ENCODE measurements around the gene TRIM9. TPM values are rescaled to one million over a fixed set of nuclear protein-coding genes. Genes with fewer than 3 reads are reported as not detected.

Gene TRIM9
- total RNA-seq, 1 donor from 2014 or later, result 1.3 TPM

DNA sequence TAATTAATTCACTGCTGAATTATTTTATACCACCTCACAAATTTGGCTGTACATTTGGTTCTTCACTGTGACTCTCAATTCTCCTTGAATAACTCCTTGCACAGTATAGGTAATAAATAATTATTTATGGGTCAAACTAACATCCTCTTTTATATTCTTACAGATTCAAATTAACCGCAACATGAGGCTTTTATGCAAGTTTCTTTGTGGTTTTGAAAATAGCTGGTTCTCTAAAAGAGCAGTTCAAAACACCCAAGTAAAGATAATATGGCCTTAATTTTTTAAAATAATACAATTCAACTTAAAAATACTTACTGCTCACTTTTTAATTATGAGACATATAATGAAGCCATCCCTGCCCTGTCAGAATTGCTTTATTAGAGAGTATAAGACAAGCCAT lies 12.9 kb upstream of the TRIM9 start:
- TF ChIP-seq EZH2phosphoT487 (IDR thresholded peaks at IDR 0.05), result no peak
- TF ChIP-seq CTCF (IDR thresholded peaks at IDR 0.05), result no peak
- TF ChIP-seq EZH2 (IDR thresholded peaks at IDR 0.05), result no peak
- no peaks in the 10 kb centered on the region for H3K79me2 ChIP-seq (ENCODE audit: low read depth)
- Mint-ChIP-seq H3K36me3 (no peaks in the 10 kb centered on the region), H3K4me1 (no peaks in the 10 kb centered on the region), H3K9me3 (peaks cover 4% of the 10 kb centered on the region), H3K4me3 (no peak overlapping the region), H3K27me3 (ENCODE audit: insufficient read depth, low read depth) (peaks cover 2% of the 10 kb centered on the region), H3K27ac (no peak overlapping the region)
- no peaks in the 10 kb centered on the region for H3K4me1 ChIP-seq
- no peaks in the 10 kb centered on the region for H3F3A ChIP-seq (ENCODE audit: low read depth)
- no peak for DNase-seq (ENCODE audit: low spot score)
- no peak overlapping the region for H3K27ac ChIP-seq
- no peaks in the 10 kb centered on the region for H3K9me3 ChIP-seq (ENCODE audit: low read depth)
- no peaks in the 10 kb centered on the region for H4K20me1 ChIP-seq (ENCODE audit: low read depth)
- no peak overlapping the region for H3K4me3 ChIP-seq
- no peaks in the 10 kb centered on the region for H3K36me3 ChIP-seq
- H2AFZ ChIP-seq (replicated peaks), result no peak overlapping the region
- no peak overlapping the region for H3K4me2 ChIP-seq
- H3K27me3 ChIP-seq, result no peaks in the 10 kb centered on the region
- no peak overlapping the region for H3K9ac ChIP-seq

- no peaks in the 10 kb centered on the region for H3K27me3 ChIP-seq
- H4K20me1 ChIP-seq (ENCODE audit: low read depth), result no peaks in the 10 kb centered on the region
- no peak overlapping the region for H3K9ac ChIP-seq
- no peaks in the 10 kb centered on the region for H3K9me3 ChIP-seq (ENCODE audit: low read depth)
- H3K36me3 Mint-ChIP-seq, result no peaks in the 10 kb centered on the region
- no peak for TF ChIP-seq EZH2 (IDR thresholded peaks at IDR 0.05)
- no peak for TF ChIP-seq CTCF (IDR thresholded peaks at IDR 0.05)
- no peak for TF ChIP-seq EZH2phosphoT487 (IDR thresholded peaks at IDR 0.05)
- no peaks in the 10 kb centered on the region for H3K36me3 ChIP-seq
- H3K9me3 Mint-ChIP-seq, result peaks cover under 1% of the 10 kb centered on the region
- H3K27ac ChIP-seq, result no peak overlapping the region
- no peak overlapping the region for H3K4me3 ChIP-seq
- DNase-seq (ENCODE audit: low spot score), result no peak
- H3K4me1 ChIP-seq, result no peaks in the 10 kb centered on the region
- no peaks in the 10 kb centered on the region for H3F3A ChIP-seq (ENCODE audit: low read depth)
- H3K4me2 ChIP-seq, result no peak overlapping the region
- H3K79me2 ChIP-seq (ENCODE audit: low read depth), result no peaks in the 10 kb centered on the region
- H3K27ac Mint-ChIP-seq, result no peak overlapping the region
- H3K27me3 Mint-ChIP-seq (ENCODE audit: insufficient read depth, low read depth), result peaks cover 2% of the 10 kb centered on the region
- peaks cover 1% of the 10 kb centered on the region for H3K4me1 Mint-ChIP-seq
- H3K4me3 Mint-ChIP-seq, result no peak overlapping the region
- no peak overlapping the region for H2AFZ ChIP-seq (replicated peaks)
Measured at GRCh38 chr14:51104467-51104866, 9.6 kb upstream of the TRIM9 start.

- H3K9me3 Mint-ChIP-seq, result no peaks in the 10 kb centered on the region
- Histone ChIP-seq H3K4me2 (no peak overlapping the region), H4K20me1 (ENCODE audit: low read depth) (no peaks in the 10 kb centered on the region), H3K4me1 (peaks cover 18% of the 10 kb centered on the region), H3K4me3 (no peak overlapping the region), H3K36me3 (no peaks in the 10 kb centered on the region), H3F3A (ENCODE audit: low read depth) (peaks cover 17% of the 10 kb centered on the region), H3K27me3 (peaks cover 55% of the 10 kb centered on the region), H3K79me2 (ENCODE audit: low read depth) (no peaks in the 10 kb centered on the region), H2AFZ (replicated peaks) (no peak overlapping the region), H3K27ac (no peak overlapping the region), H3K9ac (no peak overlapping the region), H3K9me3 (ENCODE audit: low read depth) (no peaks in the 10 kb centered on the region)
- H3K4me1 Mint-ChIP-seq, result peaks cover 27% of the 10 kb centered on the region
- H3K4me3 Mint-ChIP-seq, result no peak overlapping the region
- no peak for DNase-seq (ENCODE audit: low spot score)
- no peak for TF ChIP-seq CTCF (IDR thresholded peaks at IDR 0.05)
- TF ChIP-seq EZH2 (IDR thresholded peaks at IDR 0.05), result no peak
- TF ChIP-seq EZH2phosphoT487 (IDR thresholded peaks at IDR 0.05), result no peak
- H3K36me3 Mint-ChIP-seq, result no peaks in the 10 kb centered on the region
- peaks cover 19% of the 10 kb centered on the region for H3K27me3 Mint-ChIP-seq (ENCODE audit: insufficient read depth, low read depth)
- no peak overlapping the region for H3K27ac Mint-ChIP-seq
Measured at GRCh38 chr14:51097287-51097686, 2.4 kb upstream of the TRIM9 start.

All from neural progenitor cell (in vitro differentiated cells).